ENCODE data around the gene RNASET2.
A peak's percentile ranks its signal among the peaks of the same experiment; 100 is the strongest.

RNASET2 gene

GRCh38 chr6:166956444-166957086 lies at the start of gene RNASET2:
Gene RNASET2, minus strand, starts transcription at chr6:166956550. Its CDS starts 368 bp downstream, at chr6:166956182.
- no peak for TF ChIP-seq CTCF (conservative IDR thresholded peaks at IDR 0.05; ENCODE audit: low read depth, low read length)
- H3K4me3 ChIP-seq (ENCODE audit: low read depth, low read length), result peak within 1 kb of the TSS; percentile 83
- peak; percentile 92 for DNase-seq (ENCODE audit: low read depth)

GRCh38 chr6:167005350-167006159 lies 49.2 kb upstream of the RNASET2 start:
- no peak for DNase-seq (ENCODE audit: low read depth)
- no peak overlapping the region for H3K4me3 ChIP-seq (ENCODE audit: low read depth, low read length)
- no peak for TF ChIP-seq CTCF (conservative IDR thresholded peaks at IDR 0.05; ENCODE audit: low read depth, low read length)

GRCh38 chr6:167000759-167001158 lies 44.4 kb upstream of the RNASET2 start:
- TF ChIP-seq CTCF (conservative IDR thresholded peaks at IDR 0.05; ENCODE audit: low read depth, low read length), result no peak
- no peak for DNase-seq (ENCODE audit: low read depth)
- H3K4me3 ChIP-seq (ENCODE audit: low read depth, low read length), result no peak overlapping the region

- TF ChIP-seq CTCF (conservative IDR thresholded peaks at IDR 0.05; ENCODE audit: low read depth, low read length), result no peak
- peak overlapping the region; percentile 95 for H3K4me3 ChIP-seq (ENCODE audit: low read depth, low read length)
- DNase-seq (ENCODE audit: low read depth), result peak; percentile 13
Observed at GRCh38 chr6:166999884-167000253, 43.5 kb upstream of the RNASET2 start.

- peak; percentile 97 for DNase-seq (ENCODE audit: low read depth)
- no peak for TF ChIP-seq CTCF (conservative IDR thresholded peaks at IDR 0.05; ENCODE audit: low read depth, low read length)
- H3K4me3 ChIP-seq (ENCODE audit: low read depth, low read length), result peak within 1 kb of the TSS; percentile 95
Observed at GRCh38 chr6:166999145-166999883, 43.0 kb upstream of the RNASET2 start, which contains the start of gene CEP43. Gene CEP43, plus strand, starts transcription at chr6:166999397. Its CDS starts 16 bp downstream, at chr6:166999413.

GRCh38 chr6:166998256-166999144 lies 42.1 kb upstream of the RNASET2 start:
- peak; percentile 12 for DNase-seq (ENCODE audit: low read depth)
- H3K4me3 ChIP-seq (ENCODE audit: low read depth, low read length), result peak overlapping the region; percentile 77
- TF ChIP-seq CTCF (conservative IDR thresholded peaks at IDR 0.05; ENCODE audit: low read depth, low read length), result no peak
